H54 (cell line): ENCODE measurements around the gene KRTAP10-1.

Experiments used
- DNase-seq: peaks from one replicate; pipeline ENCODE4 v3.0.0; 2011; ENCODE audit warnings: low spot score, mixed read lengths; ENCODE audit not compliant: insufficient read length
- FAIRE-seq: peaks from 3 replicates; lab custom pipeline; 2011; peaks lifted over from hg19 to GRCh38; lab: Jason Lieb, UNC
- POLR2A ChIP-seq: IDR thresholded peaks from 2 replicates; pipeline ENCODE4 v1.6.1; 2011; ENCODE audit warnings: low read depth, mild to moderate bottlenecking, low read length

Gene KRTAP10-1

DNA sequence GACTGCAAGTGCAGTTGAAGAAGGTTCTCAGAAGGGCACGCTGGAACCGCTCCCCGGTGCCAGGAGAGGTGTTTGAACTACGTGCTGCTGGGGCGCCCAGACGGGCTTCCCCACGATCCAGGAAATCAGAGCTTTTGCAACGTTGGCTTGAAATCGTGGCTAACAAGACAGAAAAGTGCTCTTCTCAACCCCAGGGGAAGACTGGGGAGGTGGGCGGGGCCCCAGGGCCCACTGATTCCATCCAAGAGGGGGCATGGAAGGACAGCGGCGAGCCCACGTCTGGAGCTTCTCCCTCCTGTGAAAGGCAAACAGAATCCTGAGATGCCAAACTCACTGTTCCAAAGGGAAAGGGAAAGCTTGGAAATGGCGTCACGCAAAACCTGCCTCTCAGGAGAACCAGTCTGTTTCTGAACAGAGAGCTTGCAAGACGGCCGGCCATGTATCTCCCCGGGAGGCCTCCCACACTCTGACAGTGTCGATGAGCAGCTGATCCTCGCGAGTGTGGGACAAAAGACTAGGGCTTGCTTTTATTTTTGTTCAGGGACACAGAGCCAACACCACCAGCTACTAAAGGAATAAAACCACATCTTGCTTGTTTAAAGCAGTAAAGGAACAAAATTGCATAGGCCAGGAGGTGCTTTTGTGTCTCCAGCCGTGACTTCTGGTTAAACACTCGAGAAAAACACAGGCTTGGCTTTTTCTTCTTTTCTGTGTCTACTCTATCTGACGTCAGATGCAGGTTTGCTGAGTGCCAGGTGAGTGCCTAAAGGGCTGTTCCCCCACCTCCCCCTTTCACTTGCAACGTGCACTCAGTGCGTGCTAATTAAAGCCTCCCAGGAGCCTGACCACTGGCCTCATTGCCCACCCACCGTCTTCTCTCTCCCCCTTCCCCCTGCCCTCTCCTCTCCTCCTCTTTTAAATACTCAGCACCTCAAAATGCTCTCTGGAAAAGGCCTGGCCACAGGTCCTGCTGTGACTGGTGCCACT is 43.1 kb downstream of the KRTAP10-1 start:
- no peak for FAIRE-seq
- no peak for TF ChIP-seq POLR2A

DNA sequence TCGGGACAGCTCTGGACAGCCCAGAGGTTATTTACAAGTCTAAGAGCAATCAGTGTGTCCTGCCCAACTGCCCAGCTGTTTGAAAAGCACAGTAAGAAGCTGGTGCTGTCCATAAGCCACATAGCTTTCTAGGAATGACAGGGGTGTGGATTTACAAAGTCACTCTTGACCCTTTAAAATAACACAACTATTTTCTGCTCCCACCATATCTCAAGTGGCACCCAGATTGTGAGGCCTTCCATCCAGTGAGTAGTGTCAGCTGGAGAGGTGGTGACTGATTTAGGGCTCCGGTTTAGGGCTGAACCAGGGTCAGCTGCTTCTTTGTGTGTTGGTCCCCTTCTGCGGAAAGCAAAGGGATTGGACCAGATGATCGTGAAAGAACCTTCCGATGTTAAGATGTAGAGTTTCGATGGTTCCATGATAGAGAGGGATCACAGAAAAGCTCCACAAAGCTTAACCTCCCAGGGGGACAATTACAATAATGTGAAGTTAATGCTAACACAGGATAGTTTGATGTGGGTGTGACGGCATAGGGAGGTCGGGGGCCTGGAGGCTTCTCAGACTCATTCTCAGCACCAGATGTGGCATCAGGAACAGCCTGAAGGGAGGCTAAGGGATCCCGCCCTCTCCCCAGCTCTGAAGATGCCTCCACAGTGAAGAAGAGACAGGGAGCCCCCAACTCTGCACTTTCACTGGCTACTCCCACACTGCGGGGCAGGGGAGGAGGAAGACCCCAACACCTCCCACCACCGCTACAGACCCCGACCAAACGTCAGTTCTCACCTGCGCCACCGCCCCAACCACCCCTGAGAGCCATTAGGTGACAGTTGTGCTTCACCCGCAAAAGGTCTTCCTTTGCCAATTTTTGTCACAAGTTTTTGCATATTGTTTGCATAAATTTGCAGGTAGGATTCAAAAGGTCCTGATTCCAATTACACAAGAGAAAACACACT is 44.1 kb downstream of the KRTAP10-1 start:
- TF ChIP-seq POLR2A: no peak
- no peak for FAIRE-seq
- DNase-seq: no peak

More for the DNA sequence above, 43.1 kb downstream of the KRTAP10-1 start:
- DNase-seq: no peak

DNA sequence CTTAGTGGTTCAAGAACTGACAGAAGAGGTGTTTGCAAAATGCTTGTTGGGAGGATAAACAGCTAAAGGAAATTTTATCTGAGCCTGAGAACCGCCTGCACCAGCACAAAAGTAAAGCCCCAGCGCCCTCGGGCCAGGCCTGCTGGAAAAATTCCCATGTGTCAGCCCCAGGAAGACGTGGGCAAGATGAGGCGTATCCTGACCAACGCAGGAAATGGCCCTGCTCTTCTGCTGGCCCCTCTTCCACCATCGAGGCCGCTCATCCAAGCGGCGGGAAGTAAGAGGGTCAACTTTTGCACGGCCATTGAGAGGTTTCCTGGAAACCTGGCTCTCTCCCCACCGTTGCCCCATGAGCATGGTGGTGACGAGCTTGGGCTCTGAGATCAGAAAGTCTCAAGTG is 45.0 kb downstream of the KRTAP10-1 start:
- FAIRE-seq: no peak
- no peak for DNase-seq
- no peak for TF ChIP-seq POLR2A

DNA sequence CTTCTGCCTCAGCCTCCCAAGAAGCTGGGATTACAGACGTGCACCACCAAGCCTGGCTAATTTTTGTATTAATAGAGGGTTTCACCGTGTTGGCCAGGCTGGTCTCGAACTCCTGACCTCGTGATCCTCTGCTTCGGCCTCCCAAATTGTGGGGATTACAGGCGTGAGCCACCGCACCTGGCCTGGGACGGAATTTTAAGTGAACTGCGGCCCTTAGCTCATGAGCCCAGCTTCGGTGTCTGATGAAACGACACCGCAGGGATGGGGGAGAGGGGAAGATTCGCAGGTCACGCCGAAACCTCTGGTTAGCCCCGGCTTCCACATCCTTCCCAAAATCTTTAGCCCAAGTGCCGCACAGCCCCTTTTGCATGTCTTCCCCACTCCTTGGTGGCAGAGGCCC is 45.6 kb downstream of the KRTAP10-1 start:
- no peak for TF ChIP-seq POLR2A
- FAIRE-seq: no peak

DNA sequence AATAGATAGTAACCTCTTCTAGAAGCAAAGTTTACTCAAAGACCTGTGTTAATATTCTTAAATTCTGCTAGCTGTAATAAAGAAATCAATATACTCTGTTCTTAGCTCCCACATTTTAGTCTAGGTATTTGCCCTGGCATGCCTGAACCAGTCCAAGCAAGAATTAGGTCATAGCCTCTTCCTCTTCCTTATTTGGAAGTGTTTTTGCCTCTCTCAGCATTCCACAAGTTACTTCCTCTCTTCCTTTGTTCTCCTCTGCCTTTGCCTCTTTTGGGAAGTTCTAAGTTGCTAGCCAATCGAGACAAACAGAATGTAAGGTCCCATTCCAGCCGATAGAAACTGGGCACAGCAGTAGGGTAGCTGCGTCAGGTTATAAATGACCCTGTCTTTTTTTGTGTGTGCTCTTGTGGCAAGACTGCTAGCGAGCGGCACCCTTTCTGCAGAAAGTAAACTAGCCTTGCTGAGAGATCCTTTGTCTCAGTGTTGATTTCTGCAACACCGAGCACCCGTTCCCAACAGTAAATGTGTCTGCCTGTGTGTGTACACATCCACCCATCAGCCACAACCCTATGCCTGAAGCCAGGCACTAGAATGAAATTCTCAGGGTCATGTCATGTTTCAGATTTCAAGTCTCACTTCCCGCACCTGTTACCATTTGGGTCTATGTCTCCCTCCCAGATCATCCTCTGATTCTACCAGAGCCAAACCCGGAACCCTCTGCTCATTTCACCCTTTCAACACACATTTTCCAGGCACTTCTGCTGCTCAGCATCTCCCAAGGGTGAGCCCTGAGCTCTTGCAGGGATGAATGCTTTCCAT is 47.2 kb downstream of the KRTAP10-1 start:
- no peak for FAIRE-seq
- TF ChIP-seq POLR2A: no peak
- no peak for DNase-seq

More for the DNA sequence above, 45.6 kb downstream of the KRTAP10-1 start:
- no peak for DNase-seq

DNA sequence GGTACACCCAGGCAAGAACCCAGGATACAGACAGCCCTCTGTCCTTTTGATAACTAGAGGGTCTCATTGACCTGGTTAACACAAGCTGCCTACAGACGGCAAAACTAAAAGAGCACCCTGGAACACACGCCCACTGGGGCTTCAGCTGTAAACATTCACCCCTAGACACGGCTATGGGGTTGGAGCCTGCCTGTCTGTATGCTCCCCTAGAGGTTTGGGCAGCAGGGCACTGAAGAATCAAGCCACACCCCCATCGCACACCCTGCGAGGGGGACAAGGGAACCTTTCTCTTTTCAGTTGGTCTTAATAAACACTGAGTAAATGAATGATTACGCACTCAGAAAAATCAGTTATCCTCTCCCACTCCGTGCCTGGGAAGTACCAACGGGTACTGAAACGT is 49.2 kb downstream of the KRTAP10-1 start:
- TF ChIP-seq POLR2A: no peak
- no peak for DNase-seq
- no peak for FAIRE-seq

DNA sequence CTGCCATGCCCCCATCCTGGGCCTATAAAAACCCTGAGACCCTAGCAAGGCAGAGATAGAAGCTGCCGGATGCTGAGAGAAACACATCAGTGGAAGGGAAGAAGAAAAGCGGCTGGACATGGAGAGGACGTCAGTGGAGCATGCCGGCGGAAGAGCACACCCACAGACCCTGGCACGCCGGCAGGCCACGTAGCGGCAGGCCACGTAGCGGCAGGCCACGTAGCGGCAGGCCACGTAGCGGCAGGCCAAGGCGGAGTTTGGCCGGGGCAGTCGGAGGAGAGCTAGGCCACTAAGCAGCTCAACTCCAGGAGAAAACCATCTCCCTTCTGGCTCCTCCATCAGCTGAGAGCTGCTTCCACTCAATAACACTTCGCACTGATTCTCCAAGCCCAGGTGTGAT is 49.6 kb downstream of the KRTAP10-1 start:
- no peak for DNase-seq
- TF ChIP-seq POLR2A: no peak
- FAIRE-seq: no peak

DNA sequence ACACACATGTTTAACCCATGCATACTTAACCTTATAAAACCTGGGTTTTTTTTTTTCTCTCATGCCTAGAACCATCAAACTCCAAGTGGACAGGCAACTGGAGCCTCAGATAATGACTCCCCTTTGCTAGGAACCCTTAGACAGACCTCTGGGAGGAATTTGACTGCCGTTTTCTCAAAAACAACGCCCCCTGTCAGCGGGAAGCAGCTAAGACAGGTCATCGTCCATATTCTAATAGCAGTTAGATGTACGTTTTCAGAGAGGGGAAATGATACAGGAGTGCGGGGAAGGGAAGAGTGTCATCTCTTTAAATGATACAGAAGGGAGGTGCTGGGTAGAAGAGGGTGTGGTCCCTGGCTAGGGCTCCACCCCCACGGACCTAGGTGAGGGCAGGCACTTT is 50.0 kb downstream of the KRTAP10-1 start:
- no peak for TF ChIP-seq POLR2A
- no peak for DNase-seq
- no peak for FAIRE-seq
